Mucosa of rectum (tissue), 2 donors: Measurements from ENCODE around the gene SLC1A2.

Source experiments
- H3K27ac ChIP-seq, 2 donors: one replicate each; pipeline ENCODE4 v1.7.0; 2013; ENCODE audit warnings: inconsistent platforms in 2 of 2, low read depth in 2 of 2, low read length in 2 of 2
- H3K27me3 ChIP-seq, 2 donors: one replicate each; pipeline ENCODE4 v1.7.0; 2013; ENCODE audit warnings: low read length in 2 of 2; ENCODE audit not compliant: control insufficient read depth in 2 of 2, insufficient read depth in 2 of 2
- H3K36me3 ChIP-seq, 2 donors: one replicate each; pipeline ENCODE4 v1.7.0; 2013; ENCODE audit warnings: low read length in 2 of 2; ENCODE audit not compliant: control insufficient read depth in 2 of 2, insufficient read depth in 2 of 2
- H3K4me1 ChIP-seq, 2 donors: one replicate each; pipeline ENCODE4 v1.7.0; 2013; ENCODE audit warnings: low read length in 2 of 2, mild to moderate bottlenecking in 1 of 2; ENCODE audit not compliant: control insufficient read depth in 2 of 2, insufficient read depth in 2 of 2
- H3K4me3 ChIP-seq, 2 donors: one replicate each; pipeline ENCODE4 v1.7.0; 2013; ENCODE audit warnings: low read length in 2 of 2
- H3K9ac ChIP-seq, 2 donors: one replicate each; pipeline ENCODE4 v1.7.0; 2013; ENCODE audit warnings: low read length in 2 of 2, low read depth in 1 of 2, mild to moderate bottlenecking in 1 of 2
- H3K9me3 ChIP-seq, 2 donors: one replicate each; pipeline ENCODE4 v1.7.0; 2013; ENCODE audit warnings: low read length in 2 of 2; ENCODE audit not compliant: control insufficient read depth in 2 of 2
- donor health status: healthy.
- donor health status: Normal muscosa, but diverticular disease.

SLC1A2 gene

GRCh38 chr11:35391922-35392688 lies 27.3 kb downstream of the SLC1A2 start:
- Histone ChIP-seq H3K4me3 (peak overlapping the region; percentile 24 to 43), H3K4me1 (peaks cover 10 to 14% of the 10 kb centered on the region in 2 donors), H3K9me3 (no peaks in the 10 kb centered on the region), H3K27ac (no peak overlapping the region), H3K27me3 (no peaks in the 10 kb centered on the region), H3K36me3 (no peaks in the 10 kb centered on the region), H3K9ac (no peak overlapping the region)

DNA sequence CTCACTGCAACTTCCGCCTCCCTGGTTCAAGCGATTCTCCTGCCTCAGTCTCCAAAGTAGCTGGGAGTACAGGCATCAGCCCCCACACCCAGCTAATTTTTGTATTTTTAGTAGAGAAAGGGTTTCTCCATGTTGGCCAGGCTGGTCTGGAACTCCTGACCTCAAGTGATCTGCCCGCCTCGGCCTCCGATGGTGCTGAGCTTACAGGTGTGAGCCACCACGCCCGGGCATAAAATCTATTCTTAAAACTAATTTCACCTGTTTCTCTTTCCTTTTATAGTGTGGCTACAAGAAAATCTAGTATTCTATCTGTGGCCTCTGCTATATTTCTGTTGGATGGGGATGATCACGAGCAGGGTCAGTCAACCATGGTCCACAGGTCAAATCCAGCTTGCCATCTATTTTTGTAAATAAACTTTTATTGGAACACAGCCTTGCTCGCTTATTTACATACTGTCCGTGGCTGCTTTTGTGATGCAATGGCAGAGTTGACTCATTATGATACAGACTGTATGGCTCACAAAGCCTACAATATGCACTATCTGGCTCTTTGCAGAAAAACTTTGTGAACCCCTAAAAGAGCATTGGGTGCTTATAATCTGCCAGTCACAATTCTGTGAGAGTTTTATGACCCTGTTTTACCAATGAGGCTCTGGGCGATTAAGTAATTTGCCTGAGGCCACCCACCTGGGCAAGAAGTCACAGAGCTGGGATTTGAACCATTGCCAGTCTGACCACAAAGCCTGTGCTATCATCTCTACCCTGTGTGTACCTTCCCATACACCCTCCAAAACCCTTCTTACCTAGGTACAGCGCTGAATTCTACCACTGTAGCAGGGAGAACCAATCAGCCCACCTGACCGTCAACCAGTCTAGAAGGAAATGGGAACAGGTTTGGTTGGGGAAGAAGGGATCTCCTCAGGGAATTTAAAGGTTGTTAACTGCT lies 28.3 kb downstream of the SLC1A2 start:
- Histone ChIP-seq H3K4me1 (peaks cover 10 to 14% of the 10 kb centered on the region in 2 donors), H3K27me3 (no peaks in the 10 kb centered on the region), H3K36me3 (no peaks in the 10 kb centered on the region), H3K27ac (no peak overlapping the region), H3K9me3 (no peaks in the 10 kb centered on the region), H3K9ac (no peak overlapping the region), H3K4me3 (no peak overlapping the region)

DNA sequence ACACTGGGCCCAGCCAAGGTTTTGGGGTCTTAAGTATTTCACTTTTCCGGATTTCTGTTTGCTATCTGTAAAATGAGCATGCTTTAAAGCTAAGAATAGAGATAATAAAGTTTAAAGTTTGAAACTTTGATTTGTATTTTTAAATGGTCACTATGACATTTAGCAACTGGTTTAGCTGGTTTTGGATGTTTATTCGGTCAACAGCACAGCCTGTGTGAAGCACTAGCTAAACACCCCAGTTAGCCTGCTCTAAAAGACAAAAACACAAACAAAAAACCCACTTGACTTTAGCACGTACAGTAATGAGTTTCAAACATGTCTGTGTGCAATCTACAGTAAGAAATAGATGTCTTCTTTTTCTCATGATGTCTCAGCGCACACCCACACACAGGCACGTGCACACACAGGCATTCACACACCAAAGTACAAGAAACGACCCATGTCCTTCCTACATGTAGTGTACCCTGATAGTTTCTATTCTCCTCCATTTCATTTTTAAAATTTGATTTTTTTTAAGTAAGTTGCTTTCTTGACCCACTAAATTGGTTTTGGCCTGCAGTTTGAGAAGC lies 29.4 kb downstream of the SLC1A2 start:
- Histone ChIP-seq H3K4me1 (peaks cover 10 to 14% of the 10 kb centered on the region in 2 donors), H3K9me3 (no peaks in the 10 kb centered on the region), H3K27me3 (no peaks in the 10 kb centered on the region), H3K9ac (no peak overlapping the region), H3K27ac (no peak overlapping the region), H3K36me3 (no peaks in the 10 kb centered on the region), H3K4me3 (no peak overlapping the region)

GRCh38 chr11:35389112-35389511 lies 30.2 kb downstream of the SLC1A2 start:
- no peak overlapping the region for H3K27ac ChIP-seq
- no peaks in the 10 kb centered on the region for H3K9me3 ChIP-seq
- H3K4me3 ChIP-seq = no peak overlapping the region
- no peaks in the 10 kb centered on the region for H3K36me3 ChIP-seq
- peaks cover 10 to 14% of the 10 kb centered on the region in 2 donors for H3K4me1 ChIP-seq
- H3K27me3 ChIP-seq = no peaks in the 10 kb centered on the region
- H3K9ac ChIP-seq = no peak overlapping the region

GRCh38 chr11:35388061-35388460 lies 31.3 kb downstream of the SLC1A2 start:
- Histone ChIP-seq H3K27ac (no peak overlapping the region), H3K36me3 (no peaks in the 10 kb centered on the region), H3K9ac (no peak overlapping the region), H3K9me3 (no peaks in the 10 kb centered on the region), H3K4me3 (no peak overlapping the region), H3K4me1 (peaks cover 10 to 14% of the 10 kb centered on the region in 2 donors), H3K27me3 (no peaks in the 10 kb centered on the region)

DNA sequence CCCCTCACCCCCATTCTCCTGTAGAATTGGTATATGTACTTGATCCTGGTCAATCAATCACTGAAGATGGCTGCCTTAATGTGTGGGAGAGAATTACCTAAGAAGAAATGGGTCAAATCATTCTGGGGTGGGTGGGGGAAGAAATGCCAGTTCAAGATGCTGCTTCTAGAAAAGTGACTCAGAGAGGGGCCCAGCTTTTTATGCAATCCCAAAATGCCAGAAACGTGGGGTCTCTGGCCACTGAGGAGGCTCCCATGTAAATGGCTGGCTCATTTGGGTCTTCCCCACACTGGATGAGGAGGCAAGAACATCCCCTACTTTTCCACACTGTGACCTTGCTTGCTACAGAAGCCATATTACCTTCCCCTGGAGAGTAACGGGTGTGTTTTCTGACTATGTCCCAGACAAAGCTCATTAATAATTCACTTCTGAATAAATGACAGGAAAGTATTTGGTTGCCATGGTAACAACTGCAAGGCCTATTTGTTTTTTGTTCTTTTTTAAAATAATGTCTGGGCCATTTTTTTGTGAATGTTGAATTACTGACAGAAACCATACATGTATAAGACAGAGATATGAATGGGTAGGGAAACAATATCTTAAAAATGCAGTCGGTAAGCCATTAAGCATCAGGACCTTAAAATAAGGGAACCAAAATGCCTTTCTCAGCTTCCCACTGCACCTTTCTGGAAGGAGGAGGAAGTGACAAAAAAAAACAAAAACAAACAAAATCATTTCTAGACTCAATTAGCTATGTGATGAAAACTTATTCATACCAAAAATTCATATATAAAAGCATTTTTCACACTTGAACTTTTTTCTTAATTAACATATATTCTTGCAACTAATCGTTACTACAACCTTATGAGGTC lies 32.0 kb downstream of the SLC1A2 start:
- H3K4me1 ChIP-seq = peaks cover 10 to 13% of the 10 kb centered on the region in 2 donors
- no peaks in the 10 kb centered on the region for H3K9me3 ChIP-seq
- no peak overlapping the region for H3K27ac ChIP-seq
- H3K9ac ChIP-seq = no peak overlapping the region
- H3K36me3 ChIP-seq = no peaks in the 10 kb centered on the region
- H3K4me3 ChIP-seq = no peak overlapping the region
- H3K27me3 ChIP-seq = no peaks in the 10 kb centered on the region

DNA sequence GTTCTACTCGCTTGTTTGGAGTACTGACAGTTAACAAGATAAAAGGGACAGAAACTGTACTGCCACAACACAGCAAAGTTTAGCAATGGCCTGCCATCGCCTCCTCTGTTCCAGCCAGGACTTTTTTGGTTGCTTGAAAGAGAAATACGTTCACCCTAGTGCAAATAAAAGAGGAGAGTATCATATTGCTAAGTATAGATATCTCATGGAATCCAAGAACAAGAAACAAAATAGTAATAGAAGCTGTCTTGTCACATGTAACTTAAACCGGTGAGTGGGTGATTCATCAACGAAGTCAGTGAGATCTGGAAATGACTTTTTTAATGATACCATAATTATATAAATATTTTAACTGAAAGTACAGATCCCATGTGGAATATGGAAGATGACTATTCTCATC lies 35.4 kb downstream of the SLC1A2 start:
- H3K9me3 ChIP-seq = no peaks in the 10 kb centered on the region
- H3K36me3 ChIP-seq = no peaks in the 10 kb centered on the region
- H3K4me3 ChIP-seq = no peak overlapping the region
- H3K27ac ChIP-seq = no peak overlapping the region
- no peaks in the 10 kb centered on the region for H3K27me3 ChIP-seq
- H3K4me1 ChIP-seq = no peaks in the 10 kb centered on the region
- no peak overlapping the region for H3K9ac ChIP-seq

GRCh38 chr11:35381709-35382322 lies 37.5 kb downstream of the SLC1A2 start:
- no peaks in the 10 kb centered on the region for H3K9me3 ChIP-seq
- H3K4me3 ChIP-seq = no peak overlapping the region
- no peak overlapping the region for H3K9ac ChIP-seq
- no peak overlapping the region for H3K27ac ChIP-seq
- H3K4me1 ChIP-seq = no peaks in the 10 kb centered on the region
- H3K36me3 ChIP-seq = no peaks in the 10 kb centered on the region
- H3K27me3 ChIP-seq = no peaks in the 10 kb centered on the region

GRCh38 chr11:35380603-35381002 lies 38.8 kb downstream of the SLC1A2 start:
- Histone ChIP-seq H3K27ac (no peak overlapping the region), H3K9me3 (no peaks in the 10 kb centered on the region), H3K4me3 (no peak overlapping the region), H3K36me3 (no peaks in the 10 kb centered on the region), H3K27me3 (no peaks in the 10 kb centered on the region), H3K9ac (no peak overlapping the region), H3K4me1 (no peaks in the 10 kb centered on the region)
